ENCODE data around the gene DBN1.

Gene DBN1

GRCh38 chr5:177443144-177443983 is 30.1 kb downstream of the DBN1 start:
- no peak for DNase-seq (ENCODE audit: low spot score)

- no peak for DNase-seq (ENCODE audit: low spot score)
These were observed 31.2 kb downstream of the DBN1 start for GRCh38 chr5:177442066-177442826.

GRCh38 chr5:177440990-177441780 is 32.2 kb downstream of the DBN1 start:
- DNase-seq (ENCODE audit: low spot score) = no peak

DNA sequence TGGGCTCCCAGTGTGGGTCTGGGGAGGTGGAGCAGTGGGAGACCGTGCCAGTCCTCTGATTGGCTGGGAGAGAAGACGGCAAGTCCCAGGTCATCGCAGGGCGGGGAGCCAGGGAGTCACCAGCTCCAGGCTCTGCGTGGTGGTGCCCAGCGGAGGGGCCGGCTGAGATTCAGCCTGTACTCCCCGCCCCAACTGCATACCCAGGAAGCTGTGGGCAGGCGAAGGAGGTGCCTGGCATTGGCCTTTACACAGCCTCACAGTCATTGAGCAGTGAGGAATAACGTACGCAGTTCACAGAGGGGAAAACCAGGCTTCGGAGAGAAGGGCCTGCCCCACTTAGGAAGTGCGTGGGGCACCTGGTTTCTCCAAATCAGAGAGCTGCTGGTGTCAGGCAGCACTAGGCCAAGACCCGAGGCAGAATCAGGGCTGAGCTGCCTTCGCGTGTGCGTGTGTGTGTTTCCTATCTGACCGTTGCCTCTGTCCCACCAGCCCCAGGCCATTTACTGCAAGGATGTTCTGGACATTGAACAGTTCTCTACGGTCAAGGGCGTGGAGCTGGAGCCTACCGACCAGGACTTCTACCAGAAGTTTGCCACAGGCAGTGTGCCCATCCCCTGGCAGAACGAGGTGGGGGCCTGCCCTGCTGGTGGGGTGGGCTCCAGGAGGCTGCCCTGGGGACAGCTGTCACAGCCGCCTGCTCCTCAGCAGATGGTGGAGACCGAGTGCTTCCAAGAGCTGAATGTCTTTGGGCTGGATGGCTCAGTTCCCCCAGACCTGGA is 33.0 kb downstream of the DBN1 start:
- DNase-seq (ENCODE audit: low spot score) = no peak

GRCh38 chr5:177439518-177440053 is 33.8 kb downstream of the DBN1 start:
- DNase-seq (ENCODE audit: low spot score) = no peak

DNA sequence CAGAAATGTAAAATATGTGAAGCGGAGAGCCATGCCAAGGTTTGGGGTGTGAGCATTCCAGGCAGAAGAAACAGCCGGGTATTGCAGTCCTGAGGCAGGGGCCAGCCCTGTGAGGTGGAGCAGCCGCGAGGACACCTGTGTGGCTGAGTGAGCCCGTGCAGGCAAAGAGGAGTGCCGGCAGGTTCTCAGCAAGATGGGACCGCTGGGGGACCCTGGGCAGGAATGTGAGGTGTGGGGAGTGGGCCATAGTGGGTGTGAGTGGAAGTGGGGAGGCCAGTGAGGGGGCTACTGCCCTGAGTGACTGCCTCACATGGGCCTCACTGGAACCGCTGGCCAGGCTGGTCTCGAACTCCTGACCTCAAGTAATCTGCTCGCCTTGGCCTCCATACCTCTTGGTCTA is 35.0 kb downstream of the DBN1 start:
- no peak for DNase-seq (ENCODE audit: low spot score)

DNA sequence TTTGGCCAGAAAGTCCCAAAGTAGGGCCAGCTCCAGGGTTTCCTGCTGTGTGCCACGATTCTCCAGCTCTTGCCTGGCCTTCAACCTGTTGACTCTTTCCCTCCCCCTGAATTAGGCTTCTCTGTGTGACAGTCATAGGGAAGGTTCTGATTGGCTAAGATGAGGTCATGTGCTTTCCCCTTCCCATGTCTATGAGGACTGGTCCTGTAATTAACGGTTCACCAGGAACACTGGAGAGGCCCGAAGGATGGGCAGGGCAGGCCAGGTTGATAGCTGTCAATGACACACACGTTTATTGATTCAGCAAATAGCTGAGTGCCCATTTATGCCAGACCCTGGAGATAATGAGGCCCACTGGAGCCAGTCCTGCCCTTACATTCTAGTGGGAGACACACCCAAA is 35.8 kb downstream of the DBN1 start:
- no peak for DNase-seq (ENCODE audit: low spot score)

GRCh38 chr5:177435847-177436536 is 37.4 kb downstream of the DBN1 start:
- DNase-seq (ENCODE audit: low spot score) = no peak

DNA sequence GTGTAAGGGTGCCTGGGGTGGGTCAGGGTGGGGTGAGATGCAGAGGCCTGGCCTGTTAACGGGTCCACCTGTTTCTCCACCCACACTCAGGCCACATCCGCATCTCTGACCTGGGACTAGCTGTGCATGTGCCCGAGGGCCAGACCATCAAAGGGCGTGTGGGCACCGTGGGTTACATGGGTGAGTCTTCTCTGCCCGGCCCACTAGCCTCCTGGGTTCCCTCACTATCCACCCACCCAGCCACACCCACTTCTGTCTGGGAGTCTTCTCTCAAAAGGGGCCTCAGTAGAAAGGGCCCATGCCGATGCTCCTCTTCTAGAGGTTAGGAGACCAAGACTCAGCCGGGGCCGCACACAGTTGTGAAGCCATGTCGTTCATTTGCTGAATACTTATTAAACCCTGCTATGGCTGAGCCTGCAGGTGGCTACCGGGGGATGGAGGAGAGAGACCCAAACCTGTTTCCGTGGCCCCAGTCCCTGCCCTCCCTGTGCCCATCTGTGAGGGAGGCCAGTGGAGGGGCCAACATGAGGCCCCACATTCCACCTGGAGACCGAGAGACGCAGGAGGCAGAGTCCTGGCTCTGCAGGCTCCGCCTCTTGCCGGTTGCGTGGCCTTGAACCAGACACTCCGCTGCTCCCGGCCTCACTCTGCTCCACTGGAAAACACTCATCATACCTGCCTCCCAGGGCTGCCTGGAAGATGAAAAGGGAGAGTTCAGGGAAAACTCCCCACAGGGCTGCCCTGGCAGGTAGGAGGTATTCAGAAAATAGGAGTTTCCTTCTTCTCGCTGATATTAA is 38.3 kb downstream of the DBN1 start:
- no peak for DNase-seq (ENCODE audit: low spot score)

GRCh38 chr5:177434437-177434836 is 39.0 kb downstream of the DBN1 start:
- DNase-seq (ENCODE audit: low spot score) = no peak

GRCh38 chr5:177433658-177434217 is 39.7 kb downstream of the DBN1 start:
- no peak for DNase-seq (ENCODE audit: low spot score)

- DNase-seq (ENCODE audit: low spot score) = no peak
These were observed 40.4 kb downstream of the DBN1 start for GRCh38 chr5:177432839-177433657.

GRCh38 chr5:177432143-177432838 is 41.1 kb downstream of the DBN1 start:
- DNase-seq (ENCODE audit: low spot score) = peak; percentile 59

DNA sequence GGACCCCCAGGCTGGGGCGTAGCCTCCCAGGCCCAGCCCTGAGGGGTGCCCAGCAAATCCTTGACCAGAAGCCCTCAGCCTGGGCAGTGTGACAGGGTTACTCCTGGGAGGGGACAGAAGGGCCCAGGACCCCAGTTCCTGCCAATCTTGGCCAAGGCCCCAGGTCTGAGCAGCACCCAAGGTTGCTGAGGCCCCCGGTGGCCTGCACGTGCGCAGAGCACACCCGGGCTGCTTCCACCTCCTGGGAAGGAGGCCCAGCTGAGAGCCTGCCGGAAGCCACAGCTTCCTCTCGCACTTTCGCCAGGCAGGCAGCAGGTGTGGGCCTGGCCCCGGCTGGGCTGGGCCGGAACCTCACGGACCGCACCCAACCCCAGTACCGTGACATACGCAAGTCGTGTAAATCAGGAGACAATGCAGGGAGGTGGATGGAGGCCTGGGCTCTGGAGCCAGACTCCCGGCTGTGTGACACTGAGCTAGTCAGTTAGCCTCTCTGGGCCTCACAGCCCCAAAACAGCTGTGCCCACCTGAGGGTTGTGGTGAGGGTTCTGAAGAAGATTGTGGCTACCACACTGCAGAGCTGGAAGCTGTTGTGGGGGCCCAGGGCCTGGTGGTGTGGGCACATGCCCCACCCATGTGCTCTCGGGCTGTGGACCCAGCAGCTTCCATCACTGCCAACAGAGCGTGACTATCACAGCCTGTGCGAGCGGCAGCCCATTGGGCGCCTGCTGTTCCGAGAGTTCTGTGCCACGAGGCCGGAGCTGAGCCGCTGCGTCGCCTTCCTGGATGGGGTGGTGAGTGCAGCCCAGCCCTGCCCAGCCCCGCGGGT is 41.9 kb downstream of the DBN1 start:
- no peak for DNase-seq (ENCODE audit: low spot score)

GRCh38 chr5:177430972-177431316 is 42.5 kb downstream of the DBN1 start:
- DNase-seq (ENCODE audit: low spot score) = no peak

DNA sequence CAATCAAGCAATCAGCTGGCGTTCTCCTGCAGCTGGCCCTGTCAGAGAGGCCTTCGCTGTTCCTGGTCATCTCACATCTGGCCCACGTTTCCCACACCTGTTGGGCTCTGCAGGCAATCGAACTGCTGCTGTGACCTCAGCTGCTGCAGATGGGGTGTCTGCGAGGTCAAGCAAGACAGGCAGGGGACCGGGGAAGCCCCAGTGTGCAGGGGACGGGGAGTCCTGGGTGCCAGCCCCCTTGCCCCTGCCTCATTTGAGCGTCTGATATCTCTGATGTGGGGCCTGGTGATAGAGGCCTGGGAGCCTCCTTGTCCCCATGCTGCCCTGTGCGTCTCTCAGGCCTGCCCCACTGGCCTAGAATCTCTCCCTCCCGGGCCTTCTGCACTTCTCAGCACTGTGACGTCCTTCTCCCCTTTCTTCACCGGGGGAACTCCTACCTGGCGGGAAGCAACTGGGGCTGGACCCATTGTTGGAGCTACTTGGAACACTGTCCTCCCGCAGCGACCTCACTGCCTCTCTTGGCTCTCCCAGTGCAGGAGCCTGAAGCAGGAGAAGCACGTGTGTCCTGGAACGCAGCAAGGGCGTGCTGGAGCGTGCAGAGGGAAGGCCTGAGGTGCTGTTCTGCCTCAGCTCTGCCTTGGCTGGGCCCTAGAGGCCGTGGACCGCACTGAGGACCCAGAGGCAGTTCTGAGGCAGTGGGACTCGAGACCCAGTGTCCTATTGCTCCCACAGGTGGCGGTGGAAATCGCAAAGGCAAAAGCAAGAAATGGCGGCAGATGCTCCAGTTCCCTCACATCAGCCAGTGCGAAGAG is 43.1 kb downstream of the DBN1 start:
- DNase-seq (ENCODE audit: low spot score) = no peak

Data from Ammon's horn (tissue), 1 donor.